GM21786 (cell line): ENCODE measurements around the gene TEDC2.
"Not testable (repeated sequence)": the region's sequence is repeated elsewhere in the genome, so short reads cannot be mapped to it uniquely, and the experiment has no call there.

Experiments
- ATAC-seq: cut with Tn5 transposase; IDR thresholded peaks from one replicate; pipeline ENCODE4 v1.9.1; 2021; ENCODE audit not compliant: unreplicated experiment

The TEDC2 gene

GRCh38 chr16:2475413-2476344, 15.8 kb downstream of the TEDC2 start:
- no peak for ATAC-seq

- no peak for ATAC-seq
Observed at GRCh38 chr16:2476345-2476720, 16.4 kb downstream of the TEDC2 start.

GRCh38 chr16:2476741-2477140, 16.8 kb downstream of the TEDC2 start:
- no peak for ATAC-seq

- no peak for ATAC-seq
Observed at GRCh38 chr16:2477327-2477726, 17.4 kb downstream of the TEDC2 start.

GRCh38 chr16:2478279-2478678, 18.4 kb downstream of the TEDC2 start:
- no peak for ATAC-seq

GRCh38 chr16:2479996-2480395, 20.1 kb downstream of the TEDC2 start:
- not testable (repeated sequence) for ATAC-seq

- ATAC-seq, result no peak
Observed at GRCh38 chr16:2480948-2481347, 21.0 kb downstream of the TEDC2 start.

- ATAC-seq, result no peak
Observed at GRCh38 chr16:2481676-2482075, 21.8 kb downstream of the TEDC2 start.

GRCh38 chr16:2482249-2482648, 22.3 kb downstream of the TEDC2 start:
- no peak for ATAC-seq

- no peak for ATAC-seq
Observed at GRCh38 chr16:2482708-2483534, 23.0 kb downstream of the TEDC2 start.

- ATAC-seq, result no peak
Observed at GRCh38 chr16:2483939-2484897, 24.3 kb downstream of the TEDC2 start.

GRCh38 chr16:2484898-2485508, 25.1 kb downstream of the TEDC2 start:
- ATAC-seq, result no peak

- ATAC-seq, result no peak
Observed at GRCh38 chr16:2485811-2486507, 26.1 kb downstream of the TEDC2 start.

- ATAC-seq, result peak; percentile 81
Observed at GRCh38 chr16:2486645-2487516, 27.0 kb downstream of the TEDC2 start.

- no peak for ATAC-seq
Observed at GRCh38 chr16:2487517-2487842, 27.6 kb downstream of the TEDC2 start.

- ATAC-seq, result no peak
Observed at GRCh38 chr16:2487903-2488531, 28.1 kb downstream of the TEDC2 start.

GRCh38 chr16:2489581-2489980, 29.7 kb downstream of the TEDC2 start:
- ATAC-seq, result no peak
